Measurements from ENCODE around the gene JAKMIP1. TPM values are rescaled to one million over a fixed set of nuclear protein-coding genes. Genes with fewer than 3 reads are reported as not detected.

The JAKMIP1 gene
- total RNA-seq, 1 experiment from 2014 or later = 0.21 TPM

GRCh38 chr4:6042293-6043063, 157.9 kb downstream of the JAKMIP1 start:
- DNase-seq (ENCODE audit: low spot score) = no peak

GRCh38 chr4:6041800-6042199, 158.5 kb downstream of the JAKMIP1 start:
- no peak for DNase-seq (ENCODE audit: low spot score)

GRCh38 chr4:6038711-6039110, 161.6 kb downstream of the JAKMIP1 start:
- DNase-seq (ENCODE audit: low spot score) = no peak

GRCh38 chr4:6035786-6036185, 164.6 kb downstream of the JAKMIP1 start:
- no peak for DNase-seq (ENCODE audit: low spot score)

GRCh38 chr4:6033381-6033780, 167.0 kb downstream of the JAKMIP1 start:
- DNase-seq (ENCODE audit: low spot score) = no peak

- peak; percentile 90 for DNase-seq (ENCODE audit: low spot score)
Observed at GRCh38 chr4:6032249-6033244, 167.8 kb downstream of the JAKMIP1 start.

- DNase-seq (ENCODE audit: low spot score) = no peak
Observed at GRCh38 chr4:6031846-6032245, 168.5 kb downstream of the JAKMIP1 start.

GRCh38 chr4:6030679-6031078, 169.7 kb downstream of the JAKMIP1 start:
- DNase-seq (ENCODE audit: low spot score) = no peak

- no peak for DNase-seq (ENCODE audit: low spot score)
Observed at GRCh38 chr4:6029254-6029653, 171.1 kb downstream of the JAKMIP1 start.

GRCh38 chr4:6028168-6028567, 172.2 kb downstream of the JAKMIP1 start:
- DNase-seq (ENCODE audit: low spot score) = no peak

GRCh38 chr4:6027392-6027791, 173.0 kb downstream of the JAKMIP1 start:
- no peak for DNase-seq (ENCODE audit: low spot score)

GRCh38 chr4:6024313-6024960, 175.9 kb downstream of the JAKMIP1 start:
- DNase-seq (ENCODE audit: low spot score) = no peak

- no peak for DNase-seq (ENCODE audit: low spot score)
Observed at GRCh38 chr4:6023731-6024130, 176.6 kb downstream of the JAKMIP1 start.

- DNase-seq (ENCODE audit: low spot score) = no peak
Observed at GRCh38 chr4:6022607-6023288, 177.6 kb downstream of the JAKMIP1 start.

GRCh38 chr4:6021831-6022606, 178.3 kb downstream of the JAKMIP1 start:
- no peak for DNase-seq (ENCODE audit: low spot score)

GRCh38 chr4:6020613-6021012, 179.7 kb downstream of the JAKMIP1 start:
- no peak for DNase-seq (ENCODE audit: low spot score)

GRCh38 chr4:6019316-6020263, 180.8 kb downstream of the JAKMIP1 start:
- peak; percentile 65 for DNase-seq (ENCODE audit: low spot score)

- no peak for DNase-seq (ENCODE audit: low spot score)
Observed at GRCh38 chr4:6018331-6018730, 182.0 kb downstream of the JAKMIP1 start, which contains the start of gene C4orf50. C4orf50 (minus strand) TSS chr4:6018431.

GRCh38 chr4:6017800-6018199, 182.5 kb downstream of the JAKMIP1 start:
- DNase-seq (ENCODE audit: low spot score) = no peak

- DNase-seq (ENCODE audit: low spot score) = no peak
Observed at GRCh38 chr4:6017030-6017429, 183.3 kb downstream of the JAKMIP1 start.

Data from H4 (cell line).